Breast epithelium (tissue), 3 donors: ENCODE data around the gene PLAAT4.

Experiments used
- POLR2A ChIP-seq: fragments of 450-650 bp; IDR thresholded peaks from one replicate; pipeline ENCODE4 v1.6.1; 2016; ENCODE audit warnings: antibody characterized with exemption, mild to moderate bottlenecking, moderate library complexity
- TF ChIP-seq, protein P1 (sequence below), 3 donors: fragments of 450-650 bp; IDR thresholded peaks; one replicate each; pipeline ENCODE4 v1.5.1; 2016 to 2017; ENCODE audit warnings: antibody characterized with exemption in 3 of 3, mild to moderate bottlenecking in 3 of 3, moderate library complexity in 3 of 3

DNA sequence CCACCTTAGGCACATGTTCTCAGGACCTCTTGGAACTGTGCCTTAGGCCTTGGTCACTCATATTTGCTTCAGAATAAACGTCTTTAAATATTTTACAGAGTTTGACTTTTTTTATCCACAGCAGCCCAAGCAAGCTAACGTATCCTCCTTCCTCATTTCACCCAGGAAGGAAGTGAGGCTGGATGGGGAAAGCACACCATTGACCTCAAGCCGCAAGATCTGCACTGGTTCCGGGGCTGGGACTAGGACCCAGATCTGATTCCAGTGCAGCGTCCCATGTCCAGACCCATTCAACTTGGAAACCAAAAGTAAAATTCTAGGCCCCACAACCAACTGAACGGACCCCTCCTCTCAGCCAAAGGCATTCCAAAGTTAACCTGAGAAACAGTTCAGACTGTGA is 33.1 kb upstream of the PLAAT4 start:
- TF ChIP-seq, protein P1, sequence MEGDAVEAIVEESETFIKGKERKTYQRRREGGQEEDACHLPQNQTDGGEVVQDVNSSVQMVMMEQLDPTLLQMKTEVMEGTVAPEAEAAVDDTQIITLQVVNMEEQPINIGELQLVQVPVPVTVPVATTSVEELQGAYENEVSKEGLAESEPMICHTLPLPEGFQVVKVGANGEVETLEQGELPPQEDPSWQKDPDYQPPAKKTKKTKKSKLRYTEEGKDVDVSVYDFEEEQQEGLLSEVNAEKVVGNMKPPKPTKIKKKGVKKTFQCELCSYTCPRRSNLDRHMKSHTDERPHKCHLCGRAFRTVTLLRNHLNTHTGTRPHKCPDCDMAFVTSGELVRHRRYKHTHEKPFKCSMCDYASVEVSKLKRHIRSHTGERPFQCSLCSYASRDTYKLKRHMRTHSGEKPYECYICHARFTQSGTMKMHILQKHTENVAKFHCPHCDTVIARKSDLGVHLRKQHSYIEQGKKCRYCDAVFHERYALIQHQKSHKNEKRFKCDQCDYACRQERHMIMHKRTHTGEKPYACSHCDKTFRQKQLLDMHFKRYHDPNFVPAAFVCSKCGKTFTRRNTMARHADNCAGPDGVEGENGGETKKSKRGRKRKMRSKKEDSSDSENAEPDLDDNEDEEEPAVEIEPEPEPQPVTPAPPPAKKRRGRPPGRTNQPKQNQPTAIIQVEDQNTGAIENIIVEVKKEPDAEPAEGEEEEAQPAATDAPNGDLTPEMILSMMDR (IDR thresholded peaks at IDR 0.05): no peak
- no peak for TF ChIP-seq POLR2A
